ENCODE data around the gene IFIT3. TPM values are rescaled to one million over a fixed set of nuclear protein-coding genes. Genes with fewer than 3 reads are reported as not detected.
A peak's percentile ranks its signal among the peaks of the same experiment; 100 is the strongest.

Gene IFIT3
- total RNA-seq, 3 donors from 2014 or later = 2.1 to 3.9 (median 3.4) TPM

DNA sequence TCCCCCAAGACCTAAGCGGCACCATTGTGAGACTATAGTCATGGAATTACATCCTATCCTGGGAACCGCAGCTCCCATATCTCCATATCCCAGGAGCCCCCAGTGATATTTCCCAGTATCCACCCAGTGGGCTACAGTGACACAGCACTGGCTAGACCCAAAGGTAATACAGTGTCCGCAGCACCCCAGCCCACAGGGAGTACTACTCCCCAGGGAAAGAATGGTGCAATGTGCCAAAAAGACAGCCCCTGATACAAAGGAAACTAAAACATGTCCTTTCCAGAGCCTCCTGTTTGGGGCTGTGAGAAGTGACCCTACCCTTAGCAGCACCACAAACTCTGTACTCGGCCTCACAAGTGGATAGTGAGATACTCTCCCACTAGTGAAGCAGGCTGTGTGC is 30.4 kb upstream of the IFIT3 start:
- Mint-ChIP-seq H3K36me3 (ENCODE audit: insufficient read depth) (no peaks in the 10 kb centered on the region), H3K9me3 (peaks cover 11% of the 10 kb centered on the region), H3K4me1 (ENCODE audit: low read depth) (peaks cover 31% of the 10 kb centered on the region), H3K27me3 (ENCODE audit: low read depth) (no peaks in the 10 kb centered on the region), H3K4me3 (no peak overlapping the region)
- DNase-seq (no peak), ATAC-seq (no peak)

- Mint-ChIP-seq H3K27me3 (ENCODE audit: low read depth) (no peaks in the 10 kb centered on the region), H3K4me1 (ENCODE audit: low read depth) (peaks cover 36% of the 10 kb centered on the region)
These were observed 30.0 kb upstream of the IFIT3 start for GRCh38 chr10:89297791-89298190.

DNA sequence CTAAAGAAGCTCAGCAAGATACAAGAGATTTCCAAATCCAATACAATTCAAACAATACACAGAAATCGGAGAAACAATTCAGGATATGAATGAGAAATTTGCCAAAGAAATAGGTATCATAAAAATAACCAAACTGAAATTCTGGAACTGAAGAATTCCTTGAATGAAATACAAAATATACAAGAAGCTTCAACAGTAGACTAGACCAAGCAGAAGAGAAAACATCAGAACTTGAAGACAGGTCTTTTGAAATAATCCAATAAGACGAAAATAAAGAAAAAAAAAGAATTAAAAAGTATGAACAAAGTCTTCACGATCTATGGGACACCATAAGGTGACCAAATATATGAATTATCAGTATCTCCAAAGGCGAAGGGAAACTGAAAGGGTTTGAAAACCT is 28.8 kb upstream of the IFIT3 start:
- Mint-ChIP-seq H3K9me3 (peaks cover 11% of the 10 kb centered on the region), H3K27me3 (ENCODE audit: low read depth) (no peaks in the 10 kb centered on the region), H3K36me3 (ENCODE audit: insufficient read depth) (peaks cover 3% of the 10 kb centered on the region), H3K4me1 (ENCODE audit: low read depth) (peaks cover 45% of the 10 kb centered on the region), H3K4me3 (no peak overlapping the region)
- ATAC-seq (no peak), DNase-seq (no peak)

More at GRCh38 chr10:89297791-89298190, 30.0 kb upstream of the IFIT3 start:
- peaks cover 11% of the 10 kb centered on the region for H3K9me3 Mint-ChIP-seq
- no peaks in the 10 kb centered on the region for H3K36me3 Mint-ChIP-seq (ENCODE audit: insufficient read depth)
- DNase-seq (no peak), ATAC-seq (no peak)
- no peak overlapping the region for H3K4me3 Mint-ChIP-seq

DNA sequence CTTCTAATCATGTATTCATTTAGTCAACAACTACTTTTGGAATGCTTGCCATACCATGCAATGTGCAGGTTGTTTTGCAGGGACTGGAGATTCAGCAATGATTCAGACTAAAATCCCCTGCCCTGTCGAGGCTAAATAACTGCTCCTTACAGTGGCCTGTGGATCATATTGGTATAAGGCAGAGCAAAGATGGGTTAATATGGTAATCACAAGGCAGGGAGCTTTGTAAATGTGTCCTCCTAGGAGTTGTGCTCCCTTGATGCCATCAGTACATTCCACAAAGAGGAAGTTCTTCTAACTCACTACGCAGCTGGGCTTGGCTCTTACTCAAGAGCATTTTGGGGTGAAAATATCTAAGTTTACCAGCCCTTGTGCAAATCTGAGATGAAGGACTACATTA is 26.6 kb upstream of the IFIT3 start:
- ATAC-seq = peak; percentile 47 to 64
- H3K4me1 Mint-ChIP-seq (ENCODE audit: low read depth) = peaks cover 43% of the 10 kb centered on the region
- DNase-seq = no peak
- H3K27me3 Mint-ChIP-seq (ENCODE audit: low read depth) = no peaks in the 10 kb centered on the region
- peak overlapping the region; percentile 85 for H3K4me3 Mint-ChIP-seq
- H3K9me3 Mint-ChIP-seq = peaks cover 11% of the 10 kb centered on the region
- H3K36me3 Mint-ChIP-seq (ENCODE audit: insufficient read depth) = peaks cover 15% of the 10 kb centered on the region

GRCh38 chr10:89301721-89302445 is 25.9 kb upstream of the IFIT3 start, which contains the start of gene IFIT2:
TSS of gene IFIT2 (plus strand) at chr10:89302046. CDS start at chr10:89302124, 78 bp downstream.
- DNase-seq = no peak
- peaks cover 41% of the 10 kb centered on the region for H3K4me1 Mint-ChIP-seq (ENCODE audit: low read depth)

DNA sequence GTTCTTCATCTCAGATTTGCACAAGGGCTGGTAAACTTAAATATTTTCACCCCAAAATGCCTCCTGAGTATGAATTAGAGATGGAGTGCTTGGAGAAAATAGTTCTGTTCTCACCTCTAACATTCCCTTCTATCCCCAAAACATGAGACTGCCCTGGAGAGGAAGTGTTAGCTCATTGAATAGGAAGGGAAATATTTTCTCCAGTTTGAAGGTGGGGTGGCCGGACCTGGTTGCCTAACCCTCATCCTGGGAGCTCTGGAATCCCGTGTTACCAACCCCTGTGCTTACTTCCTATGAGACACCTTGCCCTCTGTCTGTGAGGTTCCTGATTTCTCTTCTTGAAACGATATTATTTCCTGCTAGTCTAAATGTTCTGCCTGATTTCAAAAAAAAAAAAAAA is 25.2 kb upstream of the IFIT3 start:
- Mint-ChIP-seq H3K4me1 (ENCODE audit: low read depth) (peaks cover 41% of the 10 kb centered on the region), H3K36me3 (ENCODE audit: insufficient read depth) (peaks cover 25% of the 10 kb centered on the region), H3K4me3 (peak overlapping the region; percentile 85), H3K27me3 (ENCODE audit: low read depth) (no peaks in the 10 kb centered on the region), H3K9me3 (peaks cover 11% of the 10 kb centered on the region)
- DNase-seq (no peak), ATAC-seq (no peak)

More at GRCh38 chr10:89301721-89302445, 25.9 kb upstream of the IFIT3 start, which contains the start of gene IFIT2:
- H3K36me3 Mint-ChIP-seq (ENCODE audit: insufficient read depth) = peaks cover 20% of the 10 kb centered on the region
- peak within 1 kb of the TSS; percentile 85 for H3K4me3 Mint-ChIP-seq
- ATAC-seq = peak; percentile 73 to 77
- H3K27me3 Mint-ChIP-seq (ENCODE audit: low read depth) = no peaks in the 10 kb centered on the region
- H3K9me3 Mint-ChIP-seq = peaks cover 11% of the 10 kb centered on the region

DNA sequence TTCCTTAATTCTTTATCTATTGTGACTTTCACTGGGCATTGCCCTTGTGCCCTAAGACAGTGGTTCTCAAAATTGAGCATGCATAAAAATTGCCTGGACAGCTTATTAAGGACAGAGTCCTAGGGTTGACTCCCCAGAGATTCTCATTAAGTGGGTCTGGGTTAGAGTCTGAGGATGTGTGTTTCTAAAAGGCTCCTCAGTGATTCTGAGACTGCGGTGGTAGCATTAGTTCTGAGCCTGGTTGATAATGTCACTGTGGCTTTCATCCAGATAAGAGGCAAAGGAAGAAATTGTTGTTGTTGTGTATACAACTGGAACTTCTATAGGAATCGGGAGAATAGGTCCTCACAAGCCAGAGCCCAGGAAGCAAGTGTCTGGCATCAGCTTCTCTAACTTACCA is 24.6 kb upstream of the IFIT3 start:
- Mint-ChIP-seq H3K27me3 (ENCODE audit: low read depth) (no peaks in the 10 kb centered on the region), H3K4me1 (ENCODE audit: low read depth) (peaks cover 44% of the 10 kb centered on the region), H3K36me3 (ENCODE audit: insufficient read depth) (peaks cover 30% of the 10 kb centered on the region), H3K4me3 (peak overlapping the region; percentile 85), H3K9me3 (peaks cover 14% of the 10 kb centered on the region)
- ATAC-seq (no peak), DNase-seq (no peak)

DNA sequence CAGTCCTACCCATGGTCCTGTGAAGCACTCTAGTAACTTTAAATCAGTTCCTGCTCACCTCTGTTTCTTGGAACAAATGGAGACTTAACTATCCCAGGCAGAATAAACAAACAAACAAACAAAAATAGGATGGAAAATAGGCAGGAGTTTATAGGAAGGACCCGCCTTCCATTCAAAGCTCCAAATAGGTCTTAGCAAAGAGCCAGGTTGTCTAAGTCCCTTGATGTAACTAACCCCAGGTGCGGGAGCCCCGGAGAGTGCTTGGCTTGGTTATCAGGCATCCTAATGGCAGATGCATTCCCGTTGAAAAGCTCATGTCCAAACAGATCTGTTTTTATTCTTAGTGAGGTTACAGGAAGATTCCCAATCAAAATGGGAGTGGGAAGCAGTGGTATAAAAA is 23.8 kb upstream of the IFIT3 start:
- peaks cover 33% of the 10 kb centered on the region for H3K36me3 Mint-ChIP-seq (ENCODE audit: insufficient read depth)
- H3K4me3 Mint-ChIP-seq = no peak overlapping the region
- H3K27me3 Mint-ChIP-seq (ENCODE audit: low read depth) = no peaks in the 10 kb centered on the region
- no peak for ATAC-seq
- no peak for DNase-seq
- peaks cover 44% of the 10 kb centered on the region for H3K4me1 Mint-ChIP-seq (ENCODE audit: low read depth)
- peaks cover 10% of the 10 kb centered on the region for H3K9me3 Mint-ChIP-seq

GRCh38 chr10:89304446-89304845 is 23.4 kb upstream of the IFIT3 start:
- ATAC-seq (no peak), DNase-seq (no peak)
- Mint-ChIP-seq H3K27me3 (ENCODE audit: low read depth) (no peaks in the 10 kb centered on the region), H3K4me1 (ENCODE audit: low read depth) (peaks cover 44% of the 10 kb centered on the region), H3K36me3 (ENCODE audit: insufficient read depth) (peaks cover 37% of the 10 kb centered on the region), H3K9me3 (peaks cover 8% of the 10 kb centered on the region), H3K4me3 (peak overlapping the region; percentile 25)

- no peak for ATAC-seq
- Mint-ChIP-seq H3K36me3 (ENCODE audit: insufficient read depth) (peaks cover 38% of the 10 kb centered on the region), H3K27me3 (ENCODE audit: low read depth) (no peaks in the 10 kb centered on the region), H3K4me1 (ENCODE audit: low read depth) (peaks cover 44% of the 10 kb centered on the region), H3K9me3 (peaks cover 7% of the 10 kb centered on the region), H3K4me3 (no peak overlapping the region)
- DNase-seq = no peak
These were observed 22.9 kb upstream of the IFIT3 start for GRCh38 chr10:89304925-89305324.

DNA sequence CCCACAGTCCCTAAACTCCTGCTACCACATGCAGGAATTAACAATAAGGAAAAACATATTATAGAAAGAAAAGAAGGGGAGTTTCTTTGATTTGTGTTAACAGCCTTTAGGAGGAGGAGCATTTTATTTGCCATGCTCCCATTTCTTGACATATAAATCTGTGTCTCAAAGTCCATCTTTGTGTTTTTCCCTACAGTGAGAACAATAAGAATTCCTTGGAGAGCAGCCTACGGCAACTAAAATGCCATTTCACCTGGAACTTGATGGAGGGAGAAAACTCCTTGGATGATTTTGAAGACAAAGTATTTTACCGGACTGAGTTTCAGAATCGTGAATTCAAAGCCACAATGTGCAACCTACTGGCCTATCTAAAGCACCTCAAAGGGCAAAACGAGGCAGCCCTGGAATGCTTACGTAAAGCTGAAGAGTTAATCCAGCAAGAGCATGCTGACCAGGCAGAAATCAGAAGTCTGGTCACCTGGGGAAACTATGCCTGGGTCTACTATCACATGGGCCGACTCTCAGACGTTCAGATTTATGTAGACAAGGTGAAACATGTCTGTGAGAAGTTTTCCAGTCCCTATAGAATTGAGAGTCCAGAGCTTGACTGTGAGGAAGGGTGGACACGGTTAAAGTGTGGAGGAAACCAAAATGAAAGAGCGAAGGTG is 21.9 kb upstream of the IFIT3 start:
- H3K9me3 Mint-ChIP-seq = peaks cover 7% of the 10 kb centered on the region
- ATAC-seq (no peak), DNase-seq (no peak)
- H3K27me3 Mint-ChIP-seq (ENCODE audit: low read depth) = no peaks in the 10 kb centered on the region
- H3K36me3 Mint-ChIP-seq (ENCODE audit: insufficient read depth) = peaks cover 38% of the 10 kb centered on the region
- no peak overlapping the region for H3K4me3 Mint-ChIP-seq
- H3K4me1 Mint-ChIP-seq (ENCODE audit: low read depth) = peaks cover 40% of the 10 kb centered on the region

GRCh38 chr10:89306434-89307268 is 21.1 kb upstream of the IFIT3 start:
- ATAC-seq (no peak), DNase-seq (no peak)
- Mint-ChIP-seq H3K4me3 (no peak overlapping the region), H3K9me3 (peaks cover 7% of the 10 kb centered on the region), H3K4me1 (ENCODE audit: low read depth) (peaks cover 34% of the 10 kb centered on the region), H3K36me3 (ENCODE audit: insufficient read depth) (peaks cover 38% of the 10 kb centered on the region), H3K27me3 (ENCODE audit: low read depth) (no peaks in the 10 kb centered on the region)

DNA sequence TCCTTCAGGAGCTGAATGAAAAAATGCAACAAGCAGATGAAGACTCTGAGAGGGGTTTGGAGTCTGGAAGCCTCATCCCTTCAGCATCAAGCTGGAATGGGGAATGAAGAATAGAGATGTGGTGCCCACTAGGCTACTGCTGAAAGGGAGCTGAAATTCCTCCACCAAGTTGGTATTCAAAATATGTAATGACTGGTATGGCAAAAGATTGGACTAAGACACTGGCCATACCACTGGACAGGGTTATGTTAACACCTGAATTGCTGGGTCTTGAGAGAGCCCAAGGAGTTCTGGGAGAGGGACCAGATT is 20.6 kb upstream of the IFIT3 start:
- DNase-seq (no peak), ATAC-seq (no peak)
- Mint-ChIP-seq H3K4me3 (no peak overlapping the region), H3K4me1 (ENCODE audit: low read depth) (peaks cover 29% of the 10 kb centered on the region), H3K36me3 (ENCODE audit: insufficient read depth) (peaks cover 38% of the 10 kb centered on the region), H3K27me3 (ENCODE audit: low read depth) (no peaks in the 10 kb centered on the region), H3K9me3 (peaks cover 7% of the 10 kb centered on the region)

GRCh38 chr10:89308266-89308665 is 19.5 kb upstream of the IFIT3 start:
- no peak overlapping the region for H3K4me3 Mint-ChIP-seq
- H3K27me3 Mint-ChIP-seq (ENCODE audit: low read depth) = no peaks in the 10 kb centered on the region
- DNase-seq (no peak), ATAC-seq (no peak)
- peaks cover 18% of the 10 kb centered on the region for H3K4me1 Mint-ChIP-seq (ENCODE audit: low read depth)
- peaks cover 35% of the 10 kb centered on the region for H3K36me3 Mint-ChIP-seq (ENCODE audit: insufficient read depth)
- H3K9me3 Mint-ChIP-seq = peaks cover 7% of the 10 kb centered on the region

Measured in activated T-cell treated with anti-CD3 and anti-CD28 coated beads, Interleukin-2, amount 50 U/mL, for 4 hours (primary cell).